ENCODE measurements around the gene ZSWIM8. TPM values are rescaled to one million over a fixed set of nuclear protein-coding genes. Genes with fewer than 3 reads are reported as not detected.

Gene ZSWIM8
- total and polyA plus RNA-seq, 2 donors (not counting 1 experiment from before 2014, with no cell fraction given): 110 to 147 TPM

DNA sequence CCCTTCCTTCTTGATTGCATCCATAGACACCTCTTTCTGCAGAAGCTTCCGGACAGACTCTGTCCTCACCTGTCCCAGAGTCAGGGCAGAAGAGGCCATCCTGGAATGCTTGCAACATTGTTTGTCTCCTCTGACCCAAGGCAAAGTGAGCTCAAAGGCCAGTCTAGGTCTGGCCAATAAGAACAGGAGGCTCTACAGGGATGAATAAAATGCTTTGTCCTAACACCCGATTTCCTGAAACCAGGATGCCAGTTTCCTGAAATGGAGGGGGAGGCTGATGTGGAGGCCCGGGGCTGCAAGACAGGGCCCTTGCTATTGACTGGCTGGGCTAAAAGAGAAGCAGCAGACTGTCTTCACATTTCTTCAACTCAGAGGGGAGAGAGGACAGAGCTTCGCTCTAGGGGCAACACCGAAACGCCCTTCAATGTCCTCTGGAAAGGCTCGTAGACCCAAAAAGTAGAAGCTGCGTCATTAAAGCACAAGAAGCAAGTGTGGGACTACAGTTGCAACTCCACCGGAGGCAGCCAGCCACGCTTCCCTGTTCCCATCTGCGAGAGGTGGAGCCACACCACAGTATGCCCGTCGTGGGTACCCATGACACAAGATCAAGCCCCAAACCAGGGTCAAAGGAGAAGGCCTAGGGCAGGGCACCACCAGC lies 55.1 kb downstream of the ZSWIM8 start:
- no peak for ATAC-seq (ENCODE audit: low read depth)
- Histone ChIP-seq H3K36me3 (replicated peaks in 1 of 2; ENCODE audit: control extremely low read depth in 1 of 2, control insufficient read depth in 1 of 2, extremely low read depth in 1 of 2, insufficient read depth in 2 of 2, low read length in 1 of 2) (peaks cover 20 to 56% of the 10 kb centered on the region in 2 experiments), H3K4me1 (ENCODE audit: control insufficient read depth in 2 of 2, insufficient read depth in 2 of 2, low read length in 2 of 2) (no peaks in the 10 kb centered on the region), H2AFZ (ENCODE audit: insufficient read depth, low read depth, low read length, poor library complexity, severe bottlenecking) (no peak overlapping the region), H3K9me3 (ENCODE audit: control extremely low read depth in 1 of 3, control insufficient read depth in 2 of 3, insufficient read depth in 1 of 3, low read length in 2 of 3) (no peaks in the 10 kb centered on the region), H3K27ac (ENCODE audit: low read length in 2 of 2) (no peak overlapping the region), H3K79me2 (ENCODE audit: control insufficient read depth, insufficient read depth, low read length) (no peaks in the 10 kb centered on the region), H3K9ac (ENCODE audit: low read length) (no peak overlapping the region), H3K4me2 (replicated peaks; ENCODE audit: low read depth, low read length, poor library complexity, severe bottlenecking) (no peak overlapping the region), H3K4me3 (ENCODE audit: control extremely low read depth in 1 of 5, extremely low read depth in 1 of 5, insufficient read depth in 1 of 5, low read depth in 2 of 5, low read length in 4 of 5) (no peak overlapping the region), H4K20me1 (ENCODE audit: control insufficient read depth, insufficient read depth, low read length, poor library complexity, severe bottlenecking) (no peaks in the 10 kb centered on the region), H3K27me3 (replicated peaks in 1 of 4; ENCODE audit: control extremely low read depth in 1 of 4, control insufficient read depth in 3 of 4, insufficient read depth in 4 of 4, low read length in 3 of 4) (no peaks in the 10 kb centered on the region)
- intact Hi-C loops (cut with micrococcal nuclease): no loop called here
- Mint-ChIP-seq H3K4me1 (no peaks in the 10 kb centered on the region), H3K9me3 (ENCODE audit: insufficient read depth) (no peaks in the 10 kb centered on the region), H3K27me3 (no peaks in the 10 kb centered on the region), H3K27ac (no peak overlapping the region), H3K4me3 (no peak overlapping the region)
- CTCF ChIA-PET: interaction anchor here (0.6 to 1.4 kb wide), 3 partner anchors 11 to 99 kb away, joined by 3 read pairs; no protein-coding TSS in a partner anchor
- no peak for TF ChIP-seq EZH2 (IDR thresholded peaks at IDR 0.05; ENCODE audit: borderline replicate concordance, insufficient read depth, low read depth, low read length, poor library complexity, severe bottlenecking)
- DNase-seq: no peak
- 99% methylated on average over 12 of the region's 13 CpGs for WGBS (ENCODE audit: insufficient coverage)
- POLR2A ChIA-PET: no interaction called here

DNA sequence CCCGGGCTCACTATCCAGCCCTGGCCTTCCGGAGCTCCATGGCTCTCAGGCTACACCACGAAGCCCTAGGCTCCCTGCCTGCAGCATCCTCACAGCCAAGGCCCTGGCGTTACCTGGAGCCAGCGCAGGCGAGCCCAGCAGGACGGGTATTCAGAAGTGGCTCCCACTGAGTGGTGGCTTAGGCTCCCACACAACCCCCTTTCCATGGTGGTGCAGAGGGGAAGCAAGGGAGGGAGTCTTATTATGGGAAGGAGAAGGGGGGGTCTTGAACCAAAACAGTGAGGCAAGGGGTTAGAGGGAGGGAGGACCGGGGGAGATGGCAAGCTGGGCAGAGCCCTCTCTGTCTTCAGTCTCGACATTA lies 55.6 kb downstream of the ZSWIM8 start:
- H3K79me2 ChIP-seq (ENCODE audit: control insufficient read depth, insufficient read depth, low read length): no peaks in the 10 kb centered on the region
- WGBS (ENCODE audit: insufficient coverage): 100% methylated on average over 5 of the region's 9 CpGs
- H3K4me1 ChIP-seq (ENCODE audit: control insufficient read depth in 2 of 2, insufficient read depth in 2 of 2, low read length in 2 of 2): no peaks in the 10 kb centered on the region
- H3K27ac ChIP-seq (ENCODE audit: low read length in 2 of 2): no peak overlapping the region
- Mint-ChIP-seq H3K9me3 (ENCODE audit: insufficient read depth) (no peaks in the 10 kb centered on the region), H3K4me1 (no peaks in the 10 kb centered on the region), H3K27me3 (no peaks in the 10 kb centered on the region), H3K4me3 (no peak overlapping the region), H3K27ac (no peak overlapping the region)
- H3K9ac ChIP-seq (ENCODE audit: low read length): no peak overlapping the region
- DNase-seq (no peak), ATAC-seq (ENCODE audit: low read depth) (no peak)
- intact Hi-C loops (cut with micrococcal nuclease): no loop called here
- no peaks in the 10 kb centered on the region for H3K27me3 ChIP-seq (replicated peaks in 1 of 4; ENCODE audit: control extremely low read depth in 1 of 4, control insufficient read depth in 3 of 4, insufficient read depth in 4 of 4, low read length in 3 of 4)
- H3K4me3 ChIP-seq (ENCODE audit: control extremely low read depth in 1 of 5, extremely low read depth in 1 of 5, insufficient read depth in 1 of 5, low read depth in 2 of 5, low read length in 4 of 5): no peak overlapping the region
- TF ChIP-seq, protein P1, sequence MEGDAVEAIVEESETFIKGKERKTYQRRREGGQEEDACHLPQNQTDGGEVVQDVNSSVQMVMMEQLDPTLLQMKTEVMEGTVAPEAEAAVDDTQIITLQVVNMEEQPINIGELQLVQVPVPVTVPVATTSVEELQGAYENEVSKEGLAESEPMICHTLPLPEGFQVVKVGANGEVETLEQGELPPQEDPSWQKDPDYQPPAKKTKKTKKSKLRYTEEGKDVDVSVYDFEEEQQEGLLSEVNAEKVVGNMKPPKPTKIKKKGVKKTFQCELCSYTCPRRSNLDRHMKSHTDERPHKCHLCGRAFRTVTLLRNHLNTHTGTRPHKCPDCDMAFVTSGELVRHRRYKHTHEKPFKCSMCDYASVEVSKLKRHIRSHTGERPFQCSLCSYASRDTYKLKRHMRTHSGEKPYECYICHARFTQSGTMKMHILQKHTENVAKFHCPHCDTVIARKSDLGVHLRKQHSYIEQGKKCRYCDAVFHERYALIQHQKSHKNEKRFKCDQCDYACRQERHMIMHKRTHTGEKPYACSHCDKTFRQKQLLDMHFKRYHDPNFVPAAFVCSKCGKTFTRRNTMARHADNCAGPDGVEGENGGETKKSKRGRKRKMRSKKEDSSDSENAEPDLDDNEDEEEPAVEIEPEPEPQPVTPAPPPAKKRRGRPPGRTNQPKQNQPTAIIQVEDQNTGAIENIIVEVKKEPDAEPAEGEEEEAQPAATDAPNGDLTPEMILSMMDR (IDR thresholded peaks at IDR 0.05): no peak
- no peak for TF ChIP-seq EZH2 (IDR thresholded peaks at IDR 0.05; ENCODE audit: borderline replicate concordance, insufficient read depth, low read depth, low read length, poor library complexity, severe bottlenecking)
- CTCF ChIA-PET: interaction anchor here (1.1 to 19.4 kb wide), 3 partner anchors 10 to 99 kb away, joined by 3 to 498 read pairs (median 3); partner anchors contain the start of gene CAMK2G
- H3K36me3 ChIP-seq (replicated peaks in 1 of 2; ENCODE audit: control extremely low read depth in 1 of 2, control insufficient read depth in 1 of 2, extremely low read depth in 1 of 2, insufficient read depth in 2 of 2, low read length in 1 of 2): peaks cover 19 to 55% of the 10 kb centered on the region in 2 experiments
- POLR2A ChIA-PET: no interaction called here
- H4K20me1 ChIP-seq (ENCODE audit: control insufficient read depth, insufficient read depth, low read length, poor library complexity, severe bottlenecking): no peaks in the 10 kb centered on the region
- H2AFZ ChIP-seq (ENCODE audit: insufficient read depth, low read depth, low read length, poor library complexity, severe bottlenecking): no peak overlapping the region
- H3K9me3 ChIP-seq (ENCODE audit: control extremely low read depth in 1 of 3, control insufficient read depth in 2 of 3, insufficient read depth in 1 of 3, low read length in 2 of 3): no peaks in the 10 kb centered on the region
- no peak overlapping the region for H3K4me2 ChIP-seq (replicated peaks; ENCODE audit: low read depth, low read length, poor library complexity, severe bottlenecking)

All from B cell (primary cell).